CD8-positive, alpha-beta memory T cell (primary cell): Measurements from ENCODE around the gene ZNF274. TPM values are rescaled to one million over a fixed set of nuclear protein-coding genes. Genes with fewer than 3 reads are reported as not detected.

Experiments used
- CTCF ChIA-PET: fragments of 350-600 bp; sonication (Branson Sonifier 250); formaldehyde crosslinking; loops from one replicate; lab custom pipeline; 2021; ENCODE audit warnings: antibody characterized with exemption; lab: Charles Lee
- POLR2A ChIA-PET: fragments of 350-600 bp; sonication (Branson Sonifier 250); formaldehyde crosslinking; loops from one replicate; lab custom pipeline; 2021; ENCODE audit warnings: antibody characterized with exemption; lab: Charles Lee
- DNase-seq, 5 donors: peaks; one replicate each; pipeline versions ENCODE4 v3.0.0 to v3.0.0-alpha.2; 2020 to 2022; ENCODE audit warnings: mixed read lengths in 1 of 5
- H3K27ac ChIP-seq: one replicate; pipeline ENCODE4 v1.7.0; 2013; ENCODE audit warnings: low read depth, mild to moderate bottlenecking, low read length, moderate library complexity
- H3K27me3 ChIP-seq: 2 replicates; pipeline ENCODE4 v1.7.0; 2013; ENCODE audit warnings: low read length, mild to moderate bottlenecking; ENCODE audit not compliant: insufficient read depth, poor library complexity, severe bottlenecking
- H3K36me3 ChIP-seq: 2 replicates; pipeline ENCODE4 v1.7.0; 2013; ENCODE audit warnings: mild to moderate bottlenecking, low read length, moderate library complexity; ENCODE audit not compliant: insufficient read depth
- H3K4me1 ChIP-seq: 2 replicates; pipeline ENCODE4 v1.7.0; 2013; ENCODE audit warnings: mild to moderate bottlenecking, low read length, moderate library complexity; ENCODE audit not compliant: insufficient read depth
- H3K4me3 ChIP-seq: 2 replicates; pipeline ENCODE4 v1.7.0; 2013; ENCODE audit warnings: mild to moderate bottlenecking, low read length
- H3K9me3 ChIP-seq: 2 replicates; pipeline ENCODE4 v1.7.0; 2013; ENCODE audit warnings: mild to moderate bottlenecking, low read length
- H3K27ac Mint-ChIP-seq, 8 donors: one replicate each; pipeline ENCODE4 v1.8.0; 2020 to 2021; ENCODE audit warnings: mixed read lengths in 8 of 8, mild to moderate bottlenecking in 6 of 8, inconsistent platforms in 3 of 8, moderate library complexity in 3 of 8
- H3K27me3 Mint-ChIP-seq, 2 donors: one replicate each; pipeline ENCODE4 v1.8.0; 2020 to 2021; ENCODE audit warnings: mixed read lengths in 2 of 2, mild to moderate bottlenecking in 1 of 2, moderate library complexity in 1 of 2
- H3K36me3 Mint-ChIP-seq, 3 donors: one replicate each; pipeline ENCODE4 v1.8.0; 2020 to 2021; ENCODE audit warnings: mixed read lengths in 3 of 3, inconsistent platforms in 1 of 3, mild to moderate bottlenecking in 1 of 3
- H3K4me1 Mint-ChIP-seq, 3 donors: one replicate each; pipeline ENCODE4 v1.8.0; 2020 to 2021; ENCODE audit warnings: mixed read lengths in 3 of 3, inconsistent platforms in 1 of 3, mild to moderate bottlenecking in 1 of 3
- H3K4me3 Mint-ChIP-seq, 7 donors: one replicate each; pipeline ENCODE4 v1.8.0; 2020 to 2021; ENCODE audit warnings: mixed read lengths in 7 of 7, mild to moderate bottlenecking in 6 of 7, moderate library complexity in 4 of 7, inconsistent platforms in 2 of 7
- H3K9me3 Mint-ChIP-seq, 5 donors: one replicate each; pipeline ENCODE4 v1.8.0; 2020 to 2022; ENCODE audit warnings: mixed read lengths in 5 of 5, mild to moderate bottlenecking in 3 of 5, moderate library complexity in 2 of 5, inconsistent platforms in 1 of 5
- polyA plus RNA-seq: library from polyadenylated mRNA; unstranded; fragments of 300-500 nt; fragmentation: Illumina TruSeq; gene quantifications from one replicate; pipeline ENCODE4 v1.2.3, GENCODE V29; 2021
- total RNA-seq, 2 experiments: library from RNA; stranded (reverse); gene quantifications; one replicate each; pipeline ENCODE4 v1.2.3, GENCODE V29; 2021

ZNF274 gene
- total and polyA plus RNA-seq, 3 experiments from 2014 or later: 23.4 to 32.0 (median 25.9) TPM

GRCh38 chr19:58183817-58184215, 955 bp downstream of the ZNF274 start:
- CTCF ChIA-PET: interaction anchor here (1.3 kb wide), 1 partner anchor 10 kb away, joined by 4 read pairs; no protein-coding TSS in a partner anchor
- peaks cover 38% of the 10 kb centered on the region for H3K9me3 ChIP-seq

DNA sequence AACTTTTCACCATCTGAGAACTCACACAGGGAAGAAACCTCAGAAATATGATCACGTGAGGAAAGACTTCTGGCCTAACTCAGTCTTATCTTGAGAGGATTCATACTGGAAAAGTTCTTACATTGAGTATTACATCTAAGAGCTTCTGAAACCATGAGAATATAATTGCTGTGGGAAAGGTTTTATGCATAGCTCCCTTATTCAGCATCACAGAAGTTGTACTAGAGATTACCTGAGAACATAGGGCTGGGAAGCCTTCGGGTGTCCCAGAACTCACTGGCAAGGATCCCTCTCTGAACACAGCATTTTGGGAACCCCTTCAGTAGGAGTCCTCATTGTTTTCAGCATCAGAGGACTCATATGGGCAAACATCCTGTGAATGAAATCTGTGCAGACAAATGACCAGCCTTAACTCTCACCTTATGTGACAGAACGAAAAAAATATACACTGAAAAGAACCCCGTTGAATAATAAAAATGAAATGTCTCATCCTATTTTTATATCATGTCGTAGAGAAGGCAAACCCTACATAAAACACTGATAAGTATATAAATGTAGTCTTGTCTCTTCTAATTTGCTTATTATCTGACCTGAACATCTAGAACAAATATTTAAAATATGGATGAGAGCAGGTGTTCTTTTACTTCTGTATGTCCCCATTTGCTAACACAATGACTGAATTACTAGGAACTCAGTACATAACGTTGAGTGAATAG, 14.2 kb downstream of the ZNF274 start:
- Histone ChIP-seq H3K4me3 (peak overlapping the region; percentile 13), H3K27me3 (no peaks in the 10 kb centered on the region), H3K4me1 (no peaks in the 10 kb centered on the region), H3K27ac (no peak overlapping the region), H3K36me3 (peaks cover 62% of the 10 kb centered on the region), H3K9me3 (peaks cover 88% of the 10 kb centered on the region)
- POLR2A ChIA-PET: no interaction called here
- peaks cover 0 to 4% (median 4%) of the 10 kb centered on the region in 3 donors for H3K4me1 Mint-ChIP-seq
- H3K27me3 Mint-ChIP-seq: no peaks in the 10 kb centered on the region
- no peak overlapping the region for H3K4me3 Mint-ChIP-seq
- peak in 1 of 5 donors; percentile 21 for DNase-seq
- H3K9me3 Mint-ChIP-seq: peaks cover 41 to 96% (median 89%) of the 10 kb centered on the region in 5 donors
- H3K27ac Mint-ChIP-seq: no peak overlapping the region
- H3K36me3 Mint-ChIP-seq: peaks cover 35 to 86% (median 86%) of the 10 kb centered on the region in 3 donors
- CTCF ChIA-PET: no interaction called here

More at GRCh38 chr19:58183817-58184215, 955 bp downstream of the ZNF274 start:
- POLR2A ChIA-PET: interaction anchor here (0.8 to 2.6 kb wide), 14 partner anchors 12 to 794 kb away, joined by 3 to 9 read pairs (median 6); partner anchors contain the start of genes ERVK3-1, ZBTB45, ZNF497 and ZNF544
- peaks cover 20 to 38% (median 26%) of the 10 kb centered on the region in 3 donors for H3K4me1 Mint-ChIP-seq
- H3K27me3 Mint-ChIP-seq: peaks cover 0 to 8% of the 10 kb centered on the region in 2 donors
- Histone ChIP-seq H3K36me3 (peaks cover 22% of the 10 kb centered on the region), H3K4me3 (peak overlapping the region; percentile 100), H3K27me3 (no peaks in the 10 kb centered on the region), H3K27ac (peak overlapping the region; percentile 98), H3K4me1 (peaks cover 17% of the 10 kb centered on the region)
- H3K36me3 Mint-ChIP-seq: peaks cover 19 to 73% (median 66%) of the 10 kb centered on the region in 3 donors
- no peak for DNase-seq
- H3K27ac Mint-ChIP-seq: peak overlapping the region; percentile 83 to 100 (median 98)
- H3K9me3 Mint-ChIP-seq: peaks cover 24 to 90% (median 86%) of the 10 kb centered on the region in 5 donors
- peak overlapping the region; percentile 89 to 97 (median 91) for H3K4me3 Mint-ChIP-seq

DNA sequence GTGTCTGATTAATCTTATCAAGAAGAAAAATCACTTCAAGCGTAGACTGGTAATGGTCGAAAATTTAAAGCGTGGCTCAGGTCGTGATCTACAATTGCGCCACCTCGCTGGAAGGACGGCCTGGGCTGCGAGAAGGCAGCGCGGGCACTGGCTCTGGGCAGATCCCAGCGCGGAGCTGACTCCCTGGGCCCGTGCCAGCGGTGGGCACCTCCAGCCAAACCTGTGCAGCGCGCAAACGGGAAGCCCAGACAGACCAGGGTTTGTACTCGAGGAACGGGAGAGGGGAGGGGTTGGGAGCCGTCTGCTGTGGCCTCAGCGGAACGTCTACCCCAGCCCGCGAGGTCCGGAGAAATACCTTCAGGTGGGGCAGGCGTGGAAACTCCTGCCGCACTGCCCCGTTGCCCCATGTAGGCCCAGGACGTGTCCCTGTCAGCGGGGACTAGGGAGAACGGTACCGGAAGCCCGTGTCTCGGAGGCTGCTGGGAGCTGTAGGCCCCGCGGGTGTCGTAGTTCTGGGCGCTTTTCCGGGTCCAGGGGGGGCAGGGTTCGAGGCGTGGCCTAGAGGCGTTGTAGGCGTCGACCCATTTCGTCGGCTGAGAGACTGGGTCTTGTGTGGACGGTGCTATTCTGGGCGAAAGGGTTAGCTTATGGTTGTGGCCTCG, 21.1 kb downstream of the ZNF274 start:
- Mint-ChIP-seq H3K27ac (no peak overlapping the region), H3K27me3 (peaks cover 0 to 2% of the 10 kb centered on the region in 2 donors), H3K9me3 (peaks cover 50 to 98% (median 97%) of the 10 kb centered on the region in 5 donors), H3K36me3 (peaks cover 53 to 89% (median 85%) of the 10 kb centered on the region in 3 donors), H3K4me3 (no peak overlapping the region), H3K4me1 (peaks cover 0 to 6% (median 4%) of the 10 kb centered on the region in 3 donors)
- no peak for DNase-seq
- Histone ChIP-seq H3K9me3 (peaks cover 97% of the 10 kb centered on the region), H3K4me1 (no peaks in the 10 kb centered on the region), H3K27me3 (no peaks in the 10 kb centered on the region), H3K36me3 (peaks cover 72% of the 10 kb centered on the region), H3K27ac (no peak overlapping the region), H3K4me3 (no peak overlapping the region)
- POLR2A ChIA-PET: no interaction called here
- CTCF ChIA-PET: no interaction called here

GRCh38 chr19:58204566-58204965, 21.7 kb downstream of the ZNF274 start:
- Histone ChIP-seq H3K4me1 (no peaks in the 10 kb centered on the region), H3K4me3 (peak overlapping the region; percentile 44), H3K27me3 (no peaks in the 10 kb centered on the region), H3K36me3 (peaks cover 78% of the 10 kb centered on the region), H3K27ac (no peak overlapping the region), H3K9me3 (peaks cover 97% of the 10 kb centered on the region)
- Mint-ChIP-seq H3K36me3 (peaks cover 59 to 90% (median 85%) of the 10 kb centered on the region in 3 donors), H3K4me1 (peaks cover 0 to 6% (median 4%) of the 10 kb centered on the region in 3 donors), H3K9me3 (peaks cover 54 to 98% (median 97%) of the 10 kb centered on the region in 5 donors), H3K27me3 (peaks cover 0 to 2% of the 10 kb centered on the region in 2 donors), H3K27ac (peak overlapping the region in 1 of 8 donors; percentile 59), H3K4me3 (peak overlapping the region in 1 of 7 donors; percentile 8)
- ChIA-PET POLR2A (no interaction called here), CTCF (no interaction called here)
- DNase-seq: no peak

- POLR2A ChIA-PET: no interaction called here
These were observed 26.7 kb downstream of the ZNF274 start for GRCh38 chr19:58209577-58209976.

GRCh38 chr19:58212336-58213074, 29.6 kb downstream of the ZNF274 start:
- Mint-ChIP-seq H3K4me3 (no peak overlapping the region), H3K9me3 (peaks cover 52 to 96% (median 93%) of the 10 kb centered on the region in 5 donors), H3K36me3 (peaks cover 47 to 62% (median 62%) of the 10 kb centered on the region in 3 donors), H3K27ac (no peak overlapping the region), H3K27me3 (no peaks in the 10 kb centered on the region), H3K4me1 (no peaks in the 10 kb centered on the region)
- ChIA-PET CTCF (no interaction called here), POLR2A (interaction anchor here (0.7 to 1.5 kb wide), 2 partner anchors 9 to 29 kb away, joined by 3 read pairs; no protein-coding TSS in a partner anchor)
- H3K27ac ChIP-seq: no peak overlapping the region
- DNase-seq: no peak
- H3K4me3 ChIP-seq: peak overlapping the region; percentile 2
- H3K9me3 ChIP-seq: peaks cover 91% of the 10 kb centered on the region
- no peaks in the 10 kb centered on the region for H3K27me3 ChIP-seq
- H3K4me1 ChIP-seq: no peaks in the 10 kb centered on the region
- H3K36me3 ChIP-seq: peaks cover 54% of the 10 kb centered on the region

More at GRCh38 chr19:58209577-58209976, 26.7 kb downstream of the ZNF274 start:
- H3K9me3 ChIP-seq: peaks cover 97% of the 10 kb centered on the region
- peaks cover 0 to 2% of the 10 kb centered on the region in 2 donors for H3K27me3 Mint-ChIP-seq
- no peaks in the 10 kb centered on the region for H3K27me3 ChIP-seq
- no peak overlapping the region for H3K4me3 Mint-ChIP-seq
- CTCF ChIA-PET: no interaction called here
- no peak for DNase-seq
- H3K4me1 ChIP-seq: no peaks in the 10 kb centered on the region
- H3K4me1 Mint-ChIP-seq: peaks cover 0 to 3% (median 0%) of the 10 kb centered on the region in 3 donors
- no peak overlapping the region for H3K27ac ChIP-seq
- H3K4me3 ChIP-seq: peak overlapping the region; percentile 27
- H3K36me3 Mint-ChIP-seq: peaks cover 71 to 91% (median 90%) of the 10 kb centered on the region in 3 donors
- H3K9me3 Mint-ChIP-seq: peaks cover 70 to 100% (median 97%) of the 10 kb centered on the region in 5 donors
- no peak overlapping the region for H3K27ac Mint-ChIP-seq
- H3K36me3 ChIP-seq: peaks cover 83% of the 10 kb centered on the region

DNA sequence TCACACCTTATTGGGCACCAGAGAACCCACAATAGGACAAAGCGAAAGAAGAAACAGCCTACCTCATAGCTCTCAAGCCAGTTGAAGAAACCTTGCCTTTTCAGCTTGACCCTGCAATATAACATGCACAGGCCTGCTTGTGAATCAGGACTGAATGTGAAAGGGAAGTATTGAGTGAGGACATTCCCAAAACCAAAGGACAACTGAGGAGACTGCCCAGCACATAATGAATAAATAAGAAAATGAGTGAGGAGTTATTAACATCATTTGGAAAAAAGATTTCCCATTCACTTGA, 30.2 kb downstream of the ZNF274 start:
- Histone ChIP-seq H3K27ac (no peak overlapping the region), H3K27me3 (no peaks in the 10 kb centered on the region), H3K4me3 (peak overlapping the region; percentile 2), H3K36me3 (peaks cover 49% of the 10 kb centered on the region), H3K4me1 (no peaks in the 10 kb centered on the region), H3K9me3 (peaks cover 89% of the 10 kb centered on the region)
- no peaks in the 10 kb centered on the region for H3K4me1 Mint-ChIP-seq
- no peaks in the 10 kb centered on the region for H3K27me3 Mint-ChIP-seq
- H3K9me3 Mint-ChIP-seq: peaks cover 52 to 96% (median 91%) of the 10 kb centered on the region in 5 donors
- H3K4me3 Mint-ChIP-seq: no peak overlapping the region
- ChIA-PET CTCF (no interaction called here), POLR2A (interaction anchor here (1.5 kb wide), 1 partner anchor 29 kb away, joined by 3 read pairs; no protein-coding TSS in a partner anchor)
- H3K36me3 Mint-ChIP-seq: peaks cover 42 to 57% (median 56%) of the 10 kb centered on the region in 3 donors
- no peak for DNase-seq
- no peak overlapping the region for H3K27ac Mint-ChIP-seq
